Neural cell (in vitro differentiated cells): ENCODE data around the gene MRPL37. TPM values are rescaled to one million over a fixed set of nuclear protein-coding genes. Genes with fewer than 3 reads are reported as not detected.

Source experiments
- H2AFZ ChIP-seq: fragments of 200-600, 300-800 bp; sonication (generic), shearing (Covaris generic); 2 replicates; pipeline ENCODE4 v1.6.0; 2014; ENCODE audit warnings: low read depth, mild to moderate bottlenecking, antibody characterized with exemption, low read length, moderate library complexity
- H3F3A ChIP-seq: fragments of 200-600 bp; shearing (Covaris generic); 2 replicates; pipeline ENCODE4 v1.6.1; 2016; ENCODE audit warnings: mild to moderate bottlenecking, moderate library complexity, mixed read lengths, antibody characterized with exemption, low read length; ENCODE audit not compliant: insufficient read depth, poor library complexity, severe bottlenecking
- H3K27ac ChIP-seq: fragments of 200-600, 300-800 bp; sonication (generic), shearing (Covaris generic); 2 replicates; pipeline ENCODE4 v1.5.1; 2014; ENCODE audit warnings: mild to moderate bottlenecking, low read length, moderate library complexity
- H3K27me3 ChIP-seq: fragments of 300-800, 200-600 bp; sonication (generic), shearing (Covaris generic); 2 replicates; pipeline ENCODE4 v1.6.0; 2014; ENCODE audit warnings: mild to moderate bottlenecking, low read depth, low read length, moderate library complexity; ENCODE audit not compliant: insufficient read depth
- H3K36me3 ChIP-seq: fragments of 300-800, 200-600 bp; sonication (generic), shearing (Covaris generic); 2 replicates; pipeline ENCODE4 v1.5.1; 2014; ENCODE audit warnings: mild to moderate bottlenecking, antibody characterized with exemption, low read length, moderate library complexity; ENCODE audit not compliant: insufficient read depth
- H3K4me2 ChIP-seq: fragments of 300-800, 200-600 bp; sonication (generic), shearing (Covaris generic); 2 replicates; pipeline ENCODE4 v1.6.0; 2014; ENCODE audit warnings: mild to moderate bottlenecking, low read length
- H3K4me3 ChIP-seq: fragments of 300-800, 200-600 bp; sonication (generic), shearing (Covaris generic); 2 replicates; pipeline ENCODE4 v1.5.1; 2014; ENCODE audit warnings: mild to moderate bottlenecking, low read length, moderate library complexity
- H3K79me2 ChIP-seq: fragments of 200-600 bp; shearing (Covaris generic); replicated peaks from 2 replicates; pipeline ENCODE4 v1.6.0; 2014; ENCODE audit warnings: mild to moderate bottlenecking, low read length, moderate library complexity; ENCODE audit not compliant: insufficient read depth
- H3K9ac ChIP-seq: fragments of 300-800, 200-600 bp; sonication (generic), shearing (Covaris generic); 2 replicates; pipeline ENCODE4 v1.6.1; 2016; ENCODE audit warnings: mild to moderate bottlenecking, low read length, mixed read lengths
- H3K9me2 ChIP-seq: fragments of 200-600 bp; shearing (Covaris generic); 2 replicates; pipeline ENCODE4 v1.6.1; 2016; ENCODE audit warnings: mild to moderate bottlenecking, low read length, mixed read lengths; ENCODE audit not compliant: insufficient read depth
- H3K9me3 ChIP-seq: fragments of 200-600, 300-800 bp; sonication (generic), shearing (Covaris generic); 2 replicates; pipeline ENCODE4 v1.6.1; 2016; ENCODE audit warnings: mild to moderate bottlenecking, mixed run types, low read length, moderate library complexity, mixed read lengths
- H4K20me1 ChIP-seq: fragments of 200-600 bp; shearing (Covaris generic); 2 replicates; pipeline ENCODE4 v1.6.1; 2016; ENCODE audit warnings: mild to moderate bottlenecking, mixed run types; ENCODE audit not compliant: insufficient read depth
- EP300 ChIP-seq: fragments of 450-650 bp; conservative IDR thresholded peaks from 2 replicates; pipeline ENCODE4 v1.6.1; 2014; ENCODE audit warnings: antibody characterized with exemption, mild to moderate bottlenecking, moderate library complexity; ENCODE audit not compliant: poor library complexity, severe bottlenecking
- EZH2 ChIP-seq: fragments of 200-600, 300-800 bp; shearing (Covaris generic), sonication (generic); IDR thresholded peaks from 2 replicates; pipeline ENCODE4 v1.6.1; 2014; ENCODE audit warnings: antibody characterized with exemption, low read length, borderline replicate concordance, mild to moderate bottlenecking; ENCODE audit not compliant: insufficient read depth, poor library complexity, severe bottlenecking
- MXI1 ChIP-seq: fragments of 450-650 bp; conservative IDR thresholded peaks from 2 replicates; pipeline ENCODE4 v1.6.1; 2014; ENCODE audit warnings: antibody characterized with exemption, mild to moderate bottlenecking; ENCODE audit not compliant: poor library complexity, severe bottlenecking
- POLR2AphosphoS5 ChIP-seq: IDR thresholded peaks from 2 replicates; pipeline ENCODE4 v1.6.1; 2012
- RAD21 ChIP-seq: fragments of 450-650 bp; conservative IDR thresholded peaks from 2 replicates; pipeline ENCODE4 v1.6.1; 2014; ENCODE audit warnings: antibody characterized with exemption, mild to moderate bottlenecking, moderate library complexity
- SMC3 ChIP-seq: fragments of 450-650 bp; conservative IDR thresholded peaks from 2 replicates; pipeline ENCODE4 v1.6.1; 2014; ENCODE audit warnings: antibody characterized with exemption, mild to moderate bottlenecking, moderate library complexity; ENCODE audit not compliant: poor library complexity
- TAF1 ChIP-seq: IDR thresholded peaks from 2 replicates; pipeline ENCODE4 v1.6.1; 2012; ENCODE audit warnings: low read depth
- polyA plus RNA-seq: library from polyadenylated mRNA; depleted of rRNA; stranded (reverse); fragments of >200 nt; gene quantifications from 2 replicates; pipeline ENCODE4 v1.2.3, GENCODE V29; 2014
- TF ChIP-seq, protein P1 (sequence below): fragments of 450-650 bp; IDR thresholded peaks from 2 replicates; pipeline ENCODE4 v1.5.1; 2014; ENCODE audit warnings: antibody characterized with exemption, mild to moderate bottlenecking, moderate library complexity; ENCODE audit not compliant: poor library complexity, severe bottlenecking
- TF ChIP-seq, protein P2 (sequence below): IDR thresholded peaks from 2 replicates; pipeline ENCODE4 v1.6.1; 2012; ENCODE audit warnings: borderline replicate concordance

MRPL37 gene
- polyA plus RNA-seq, 1 donor from 2014 or later, result 24.3 TPM

DNA sequence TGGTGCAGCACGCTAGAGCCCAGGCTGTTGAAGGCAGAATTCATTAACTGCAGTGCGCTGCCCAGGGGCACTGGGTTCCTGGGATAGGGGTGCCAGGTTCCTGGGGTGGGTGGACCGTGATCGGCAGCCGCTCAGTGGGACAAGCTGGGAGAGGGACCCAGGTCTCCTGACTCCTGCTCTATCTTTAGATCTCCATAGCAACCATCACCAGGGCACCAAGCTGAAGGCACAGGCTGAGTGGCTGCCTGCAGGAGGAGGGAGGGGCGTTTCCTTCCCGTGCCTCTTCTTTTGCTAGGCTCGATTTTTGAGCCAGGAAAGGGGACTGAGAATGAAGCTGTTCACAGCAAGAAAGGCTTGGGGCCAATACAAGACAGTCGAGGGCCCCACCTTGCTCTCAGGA lies 26.3 kb upstream of the MRPL37 start:
- Histone ChIP-seq H2AFZ (no peak overlapping the region), H3K9me2 (no peaks in the 10 kb centered on the region), H3K36me3 (no peaks in the 10 kb centered on the region), H3K4me3 (no peak overlapping the region), H4K20me1 (no peaks in the 10 kb centered on the region), H3K79me2 (no peaks in the 10 kb centered on the region), H3F3A (no peaks in the 10 kb centered on the region), H3K9ac (no peak overlapping the region), H3K4me2 (peak overlapping the region; percentile 14), H3K9me3 (no peaks in the 10 kb centered on the region), H3K27ac (peak overlapping the region; percentile 19), H3K27me3 (no peaks in the 10 kb centered on the region)
- TF ChIP-seq EP300 (no peak), MXI1 (no peak), POLR2AphosphoS5 (no peak), RAD21 (no peak)
- TF ChIP-seq, protein P1, sequence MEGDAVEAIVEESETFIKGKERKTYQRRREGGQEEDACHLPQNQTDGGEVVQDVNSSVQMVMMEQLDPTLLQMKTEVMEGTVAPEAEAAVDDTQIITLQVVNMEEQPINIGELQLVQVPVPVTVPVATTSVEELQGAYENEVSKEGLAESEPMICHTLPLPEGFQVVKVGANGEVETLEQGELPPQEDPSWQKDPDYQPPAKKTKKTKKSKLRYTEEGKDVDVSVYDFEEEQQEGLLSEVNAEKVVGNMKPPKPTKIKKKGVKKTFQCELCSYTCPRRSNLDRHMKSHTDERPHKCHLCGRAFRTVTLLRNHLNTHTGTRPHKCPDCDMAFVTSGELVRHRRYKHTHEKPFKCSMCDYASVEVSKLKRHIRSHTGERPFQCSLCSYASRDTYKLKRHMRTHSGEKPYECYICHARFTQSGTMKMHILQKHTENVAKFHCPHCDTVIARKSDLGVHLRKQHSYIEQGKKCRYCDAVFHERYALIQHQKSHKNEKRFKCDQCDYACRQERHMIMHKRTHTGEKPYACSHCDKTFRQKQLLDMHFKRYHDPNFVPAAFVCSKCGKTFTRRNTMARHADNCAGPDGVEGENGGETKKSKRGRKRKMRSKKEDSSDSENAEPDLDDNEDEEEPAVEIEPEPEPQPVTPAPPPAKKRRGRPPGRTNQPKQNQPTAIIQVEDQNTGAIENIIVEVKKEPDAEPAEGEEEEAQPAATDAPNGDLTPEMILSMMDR, result no peak

DNA sequence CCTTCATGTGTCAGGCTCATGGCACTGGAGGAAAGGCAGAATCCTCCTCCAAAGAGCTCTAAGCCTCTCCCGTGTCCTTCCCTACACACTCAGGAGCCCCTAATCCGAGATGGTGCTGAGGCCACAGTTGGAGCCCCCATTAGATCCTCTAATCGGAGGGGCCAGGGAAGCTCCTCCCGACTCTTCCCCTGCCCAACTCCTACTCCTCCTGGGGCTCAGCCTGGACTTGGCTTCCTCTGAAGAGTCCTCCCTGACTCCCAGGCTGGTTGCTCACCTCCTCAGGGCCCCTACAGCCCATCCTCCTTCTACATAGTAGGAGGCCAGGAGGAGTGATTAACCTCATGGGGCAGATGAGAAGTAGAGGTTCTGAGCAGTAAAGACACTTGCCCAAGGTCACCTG lies 25.9 kb upstream of the MRPL37 start:
- Histone ChIP-seq H2AFZ (no peak overlapping the region), H3K9me3 (no peaks in the 10 kb centered on the region), H3K9me2 (no peaks in the 10 kb centered on the region), H4K20me1 (no peaks in the 10 kb centered on the region), H3K36me3 (no peaks in the 10 kb centered on the region), H3K9ac (no peak overlapping the region), H3K4me2 (peak overlapping the region; percentile 14), H3K27me3 (no peaks in the 10 kb centered on the region), H3F3A (no peaks in the 10 kb centered on the region), H3K79me2 (no peaks in the 10 kb centered on the region), H3K4me3 (no peak overlapping the region), H3K27ac (peak overlapping the region; percentile 19)
- TF ChIP-seq SMC3 (no peak), EZH2 (no peak), MXI1 (no peak), RAD21 (no peak), TAF1 (no peak), POLR2AphosphoS5 (no peak), EP300 (no peak)
- TF ChIP-seq, protein P1, result no peak
- TF ChIP-seq, protein P2, sequence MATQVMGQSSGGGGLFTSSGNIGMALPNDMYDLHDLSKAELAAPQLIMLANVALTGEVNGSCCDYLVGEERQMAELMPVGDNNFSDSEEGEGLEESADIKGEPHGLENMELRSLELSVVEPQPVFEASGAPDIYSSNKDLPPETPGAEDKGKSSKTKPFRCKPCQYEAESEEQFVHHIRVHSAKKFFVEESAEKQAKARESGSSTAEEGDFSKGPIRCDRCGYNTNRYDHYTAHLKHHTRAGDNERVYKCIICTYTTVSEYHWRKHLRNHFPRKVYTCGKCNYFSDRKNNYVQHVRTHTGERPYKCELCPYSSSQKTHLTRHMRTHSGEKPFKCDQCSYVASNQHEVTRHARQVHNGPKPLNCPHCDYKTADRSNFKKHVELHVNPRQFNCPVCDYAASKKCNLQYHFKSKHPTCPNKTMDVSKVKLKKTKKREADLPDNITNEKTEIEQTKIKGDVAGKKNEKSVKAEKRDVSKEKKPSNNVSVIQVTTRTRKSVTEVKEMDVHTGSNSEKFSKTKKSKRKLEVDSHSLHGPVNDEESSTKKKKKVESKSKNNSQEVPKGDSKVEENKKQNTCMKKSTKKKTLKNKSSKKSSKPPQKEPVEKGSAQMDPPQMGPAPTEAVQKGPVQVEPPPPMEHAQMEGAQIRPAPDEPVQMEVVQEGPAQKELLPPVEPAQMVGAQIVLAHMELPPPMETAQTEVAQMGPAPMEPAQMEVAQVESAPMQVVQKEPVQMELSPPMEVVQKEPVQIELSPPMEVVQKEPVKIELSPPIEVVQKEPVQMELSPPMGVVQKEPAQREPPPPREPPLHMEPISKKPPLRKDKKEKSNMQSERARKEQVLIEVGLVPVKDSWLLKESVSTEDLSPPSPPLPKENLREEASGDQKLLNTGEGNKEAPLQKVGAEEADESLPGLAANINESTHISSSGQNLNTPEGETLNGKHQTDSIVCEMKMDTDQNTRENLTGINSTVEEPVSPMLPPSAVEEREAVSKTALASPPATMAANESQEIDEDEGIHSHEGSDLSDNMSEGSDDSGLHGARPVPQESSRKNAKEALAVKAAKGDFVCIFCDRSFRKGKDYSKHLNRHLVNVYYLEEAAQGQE, result no peak
